GM19193 (cell line): ENCODE measurements around the gene TAOK3.

Experiments used
- POLR2A ChIP-seq: IDR thresholded peaks from 4 replicates; pipeline ENCODE4 v1.6.1; 2011; ENCODE audit not compliant: insufficient read depth, insufficient read length; ENCODE audit errors: extremely low read depth

Gene TAOK3

DNA sequence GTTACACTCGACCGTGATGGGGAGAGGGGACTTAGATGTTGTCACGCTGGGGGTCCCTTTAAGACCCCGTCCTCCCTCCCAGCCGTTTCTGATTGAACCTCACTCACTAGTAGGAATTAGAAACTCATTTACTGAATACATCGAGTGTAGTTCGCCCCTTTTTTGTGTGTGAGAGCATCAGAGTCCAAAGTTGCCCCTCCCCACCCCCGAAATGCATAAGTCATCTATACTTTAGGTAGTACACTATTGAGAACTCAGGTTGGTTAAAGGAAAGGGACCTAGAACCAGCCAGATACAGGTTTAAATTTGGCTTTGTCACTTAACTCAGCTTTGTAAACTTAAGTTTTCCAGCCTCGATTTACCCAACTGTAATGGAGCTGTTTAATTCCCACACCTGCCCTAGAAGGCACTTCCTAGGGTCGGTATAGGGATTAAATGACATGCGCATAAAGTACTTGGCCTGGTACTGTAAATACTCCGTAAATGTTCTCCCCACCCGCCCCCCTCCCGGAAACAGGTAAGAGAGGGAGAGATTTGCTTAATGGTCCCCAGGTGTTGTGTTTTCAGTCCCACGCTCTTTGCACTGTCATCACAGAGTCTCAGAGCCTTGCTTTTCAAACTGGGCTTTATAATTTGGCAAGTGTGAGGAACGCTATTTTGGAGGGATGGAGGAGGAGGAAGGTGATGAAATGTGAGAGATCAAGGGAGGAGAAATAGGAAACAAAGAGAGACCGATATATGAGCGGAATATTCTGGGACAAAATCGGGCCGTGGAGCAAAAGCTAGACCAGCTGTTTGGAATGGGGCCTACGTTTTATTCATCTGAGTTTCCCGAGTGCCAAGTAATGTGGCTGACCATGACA lies 4.5 kb upstream of the TAOK3 start:
- TF ChIP-seq POLR2A, result no peak

DNA sequence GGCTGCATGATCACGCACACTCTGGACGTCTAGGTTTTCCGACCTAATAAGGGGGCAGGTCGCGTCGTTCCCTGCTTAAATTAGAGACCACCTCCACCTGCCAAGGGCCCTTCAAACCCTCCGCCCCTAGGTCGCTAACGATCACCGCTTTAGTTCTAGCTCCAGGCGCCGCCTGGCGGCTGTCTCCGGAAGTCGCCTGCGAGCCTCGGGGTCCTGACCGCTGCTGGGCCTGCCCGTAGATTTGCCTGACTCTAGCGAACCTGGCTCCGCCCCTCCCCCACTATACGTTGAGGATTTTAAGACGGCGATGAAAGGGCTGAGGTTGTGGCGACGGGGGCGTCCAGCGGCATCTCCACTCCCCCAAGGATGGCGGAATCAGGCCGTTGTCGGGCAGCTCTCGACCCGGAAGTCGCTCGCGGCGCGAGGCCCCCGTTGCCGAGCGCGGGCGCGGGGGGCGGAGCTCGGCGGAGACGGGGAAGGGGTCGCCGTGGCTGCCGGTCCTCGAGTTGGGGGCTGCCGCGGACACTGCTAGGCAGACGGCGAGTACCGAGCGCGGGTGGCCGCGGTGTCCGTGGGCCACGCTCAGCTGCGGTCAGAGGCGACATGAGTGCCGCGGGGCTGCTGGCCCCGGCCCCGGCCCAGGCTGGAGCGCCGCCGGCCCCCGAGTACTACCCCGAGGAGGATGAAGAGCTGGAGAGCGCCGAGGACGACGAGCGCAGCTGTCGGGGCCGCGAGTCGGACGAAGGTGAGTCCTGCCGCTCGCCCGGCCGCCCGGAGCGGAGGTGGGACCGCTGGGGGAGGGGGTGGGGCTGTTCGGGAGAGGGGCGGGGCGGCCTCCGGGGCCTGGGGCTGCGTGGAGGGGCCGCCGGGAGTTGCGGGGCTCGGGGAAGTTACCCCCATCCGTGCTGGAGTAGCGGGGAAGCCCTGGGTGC lies 3.6 kb upstream of the TAOK3 start, which contains the start of gene SUDS3:
Gene SUDS3, plus strand, starts transcription at position 467 of the 932 bp plus-strand sequence. Its CDS starts 137 bp downstream, at position 604.
- peak; percentile 62 for TF ChIP-seq POLR2A

DNA sequence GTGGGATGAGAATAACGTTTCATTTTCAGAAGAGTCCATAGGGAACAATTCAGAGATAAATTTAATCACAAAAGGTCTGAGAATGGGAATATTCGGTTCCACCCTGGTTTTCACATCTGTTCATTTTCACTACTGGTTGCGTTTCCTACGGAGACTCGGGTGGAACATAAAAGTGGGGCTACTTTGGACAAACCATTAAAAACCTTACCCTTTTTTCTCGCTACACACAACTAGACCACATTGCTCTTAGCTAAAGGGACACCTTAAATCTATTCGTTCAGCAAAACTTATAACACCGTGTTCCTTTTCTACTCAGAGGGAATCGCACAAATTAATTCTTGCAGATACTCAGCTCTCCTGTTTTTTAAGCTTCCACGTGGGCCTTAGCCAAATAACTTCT lies 2.6 kb upstream of the TAOK3 start:
- TF ChIP-seq POLR2A, result no peak

DNA sequence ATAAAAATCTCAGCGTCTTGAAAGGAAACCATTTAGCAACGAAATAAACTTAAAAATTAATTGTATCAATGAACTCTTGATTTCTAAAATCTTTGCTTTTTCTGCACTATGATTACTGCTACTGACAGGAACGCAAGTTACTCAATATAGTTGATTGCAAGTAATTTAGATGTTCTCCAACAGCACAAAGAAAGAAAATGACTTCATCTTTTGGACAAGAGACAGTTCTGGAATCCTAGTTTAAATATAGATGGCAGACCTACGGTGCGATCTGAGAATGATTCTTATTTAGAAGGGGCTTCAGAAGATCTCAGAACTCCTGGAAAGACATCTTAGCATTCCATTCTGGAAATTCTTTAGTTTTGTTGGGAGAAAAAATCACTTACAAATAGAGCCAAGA lies 2.2 kb upstream of the TAOK3 start:
- TF ChIP-seq POLR2A, result no peak

GRCh38 chr12:118374126-118374725 lies 1.5 kb upstream of the TAOK3 start:
- no peak for TF ChIP-seq POLR2A

- no peak for TF ChIP-seq POLR2A
Observed at GRCh38 chr12:118373616-118374015, 909 bp upstream of the TAOK3 start.

GRCh38 chr12:118371321-118372282 lies 1.1 kb downstream of the TAOK3 start:
- no peak for TF ChIP-seq POLR2A

- TF ChIP-seq POLR2A, result no peak
Observed at GRCh38 chr12:118370601-118371000, 2.1 kb downstream of the TAOK3 start.

- TF ChIP-seq POLR2A, result no peak
Observed at GRCh38 chr12:118368821-118369220, 3.9 kb downstream of the TAOK3 start.

DNA sequence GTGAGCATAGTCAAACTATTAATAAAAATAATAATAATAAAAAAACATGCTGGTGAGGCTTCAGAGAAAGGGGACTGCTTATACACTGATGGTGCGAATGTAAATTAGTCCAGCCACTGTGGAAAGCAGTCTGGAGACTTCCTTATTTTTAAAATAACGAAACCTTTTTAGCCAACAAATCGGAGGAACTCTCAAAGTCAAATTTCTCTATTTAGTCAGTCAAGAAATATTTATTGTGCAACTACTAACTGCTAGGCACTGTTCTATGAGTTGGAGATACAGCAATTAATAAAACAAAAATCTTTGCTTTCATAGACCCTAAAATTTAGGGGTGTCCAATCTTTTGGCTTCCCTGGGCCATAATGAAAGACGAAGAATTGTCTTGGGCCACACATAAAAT lies 10.8 kb downstream of the TAOK3 start:
- TF ChIP-seq POLR2A, result no peak

- TF ChIP-seq POLR2A, result no peak
Observed at GRCh38 chr12:118361092-118361404, 11.7 kb downstream of the TAOK3 start.

- no peak for TF ChIP-seq POLR2A
Observed at GRCh38 chr12:118359541-118359915, 13.2 kb downstream of the TAOK3 start.

DNA sequence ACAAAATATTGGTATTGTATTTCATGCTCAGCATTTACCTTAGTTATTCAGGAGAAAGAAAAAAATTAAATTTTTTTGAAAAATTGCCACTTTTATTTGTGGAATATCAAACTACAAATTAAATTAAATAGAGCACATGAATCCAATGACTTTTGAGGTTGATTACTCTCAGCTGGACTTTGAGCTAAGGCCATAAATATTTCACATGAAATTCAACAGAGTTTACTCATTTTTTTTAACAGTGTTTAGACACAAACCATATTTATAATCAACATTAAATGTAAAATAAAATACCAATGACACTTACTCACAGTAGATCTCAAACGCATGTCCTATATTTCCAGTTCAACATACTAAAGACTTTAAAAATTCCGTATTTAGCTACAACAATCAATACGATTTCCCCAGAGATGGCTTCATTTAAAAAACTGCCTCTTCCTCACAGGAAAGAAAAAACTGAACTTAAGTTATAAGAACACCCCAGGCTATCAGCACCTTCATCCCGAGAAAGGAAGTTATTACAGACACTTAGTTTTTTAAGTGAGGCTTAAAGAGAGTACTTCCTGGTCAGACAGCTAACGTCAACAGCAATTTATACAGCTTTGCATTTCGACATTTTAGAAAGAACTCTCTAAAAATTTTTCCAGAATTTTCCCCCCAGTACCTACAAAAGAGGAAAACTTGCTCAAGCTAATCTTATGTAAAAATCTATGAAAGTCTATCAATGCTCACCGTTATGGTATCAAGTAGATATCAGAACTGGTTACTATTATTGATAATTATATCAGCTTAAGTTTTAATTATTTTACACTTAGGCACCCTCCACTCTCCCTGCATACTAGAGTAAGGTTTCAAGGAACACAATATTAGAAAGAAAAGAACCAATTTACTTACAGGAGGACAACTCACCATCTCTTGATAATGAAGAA lies 13.8 kb downstream of the TAOK3 start:
- peak; percentile 6 for TF ChIP-seq POLR2A
